CD1c-positive myeloid dendritic cell (primary cell): Measurements from ENCODE around the gene SUV39H2.
"Not testable (repeated sequence)": the region's sequence is repeated elsewhere in the genome, so short reads cannot be mapped to it uniquely, and the experiment has no call there.

ENCODE experiments used
- DNase-seq: peaks from one replicate; pipeline ENCODE4 v3.0.0-alpha.2; 2016; ENCODE audit errors: extremely low spot score

Gene SUV39H2, protein sequence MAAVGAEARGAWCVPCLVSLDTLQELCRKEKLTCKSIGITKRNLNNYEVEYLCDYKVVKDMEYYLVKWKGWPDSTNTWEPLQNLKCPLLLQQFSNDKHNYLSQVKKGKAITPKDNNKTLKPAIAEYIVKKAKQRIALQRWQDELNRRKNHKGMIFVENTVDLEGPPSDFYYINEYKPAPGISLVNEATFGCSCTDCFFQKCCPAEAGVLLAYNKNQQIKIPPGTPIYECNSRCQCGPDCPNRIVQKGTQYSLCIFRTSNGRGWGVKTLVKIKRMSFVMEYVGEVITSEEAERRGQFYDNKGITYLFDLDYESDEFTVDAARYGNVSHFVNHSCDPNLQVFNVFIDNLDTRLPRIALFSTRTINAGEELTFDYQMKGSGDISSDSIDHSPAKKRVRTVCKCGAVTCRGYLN

DNA sequence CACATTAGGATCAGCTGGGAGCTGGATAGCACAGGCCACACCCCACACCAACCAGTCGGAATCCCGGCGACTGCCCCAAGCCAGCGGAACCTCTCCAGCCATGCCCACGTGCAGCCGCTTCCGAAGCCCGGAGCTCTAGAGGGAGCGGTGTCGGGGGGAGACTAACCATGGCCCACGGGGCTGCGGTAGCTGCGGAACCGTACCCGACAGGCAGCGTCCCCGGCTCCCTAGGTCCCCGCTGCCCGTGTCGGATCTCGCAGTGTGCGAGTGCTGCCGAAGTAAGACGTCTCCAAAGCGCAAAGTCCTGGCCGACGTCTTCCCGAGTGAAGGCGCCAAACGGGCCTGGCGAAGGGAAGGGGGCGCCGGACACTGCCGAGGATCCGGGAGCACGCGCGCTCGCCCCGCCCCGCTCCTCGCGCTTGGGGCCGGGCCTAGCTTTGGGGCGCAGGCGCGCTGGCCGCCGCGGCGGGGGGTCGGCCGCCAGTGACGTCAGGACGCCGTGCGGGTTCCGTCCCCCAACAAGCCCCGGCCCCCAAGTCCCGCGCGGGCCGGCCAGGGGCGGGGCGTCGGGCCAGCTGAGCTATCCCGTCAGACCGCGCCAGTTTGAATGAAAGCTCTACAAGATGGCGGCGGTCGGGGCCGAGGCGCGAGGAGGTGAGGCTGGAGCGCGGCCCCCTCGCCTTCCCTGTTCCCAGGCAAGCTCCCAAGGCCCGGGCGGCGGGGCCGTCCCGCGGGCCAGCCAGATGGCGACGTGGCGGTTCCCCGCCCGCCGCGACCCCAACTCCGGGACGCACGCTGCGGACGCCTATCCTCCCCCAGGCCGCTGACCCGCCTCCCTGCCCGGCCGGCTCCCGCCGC lies at the start of gene SUV39H2:
Gene SUV39H2 (plus strand): TSS at position 601 of the 858 bp plus-strand sequence. CDS start 23 bp downstream, at position 624.
- DNase-seq: peak; percentile 98

DNA sequence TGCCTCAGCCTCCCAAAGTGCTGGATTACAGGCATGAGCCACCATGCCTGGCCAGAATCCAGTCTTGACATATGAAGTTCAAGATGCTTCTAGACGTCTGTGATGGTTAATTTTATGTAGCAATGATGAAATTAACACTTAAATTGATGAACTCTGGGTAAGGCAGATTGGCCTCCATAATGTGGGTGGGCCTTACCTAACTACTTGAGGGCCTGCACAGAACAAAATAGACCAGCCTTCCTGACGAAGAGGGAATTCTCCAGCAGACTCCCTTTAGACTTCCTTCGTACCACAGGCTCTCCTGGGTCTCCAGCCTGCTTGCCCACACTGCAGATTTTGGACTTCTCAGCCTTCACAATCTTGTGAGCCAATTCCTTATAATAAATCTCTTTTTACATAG lies 45.6 kb upstream of the SUV39H2 start:
- no peak for DNase-seq

DNA sequence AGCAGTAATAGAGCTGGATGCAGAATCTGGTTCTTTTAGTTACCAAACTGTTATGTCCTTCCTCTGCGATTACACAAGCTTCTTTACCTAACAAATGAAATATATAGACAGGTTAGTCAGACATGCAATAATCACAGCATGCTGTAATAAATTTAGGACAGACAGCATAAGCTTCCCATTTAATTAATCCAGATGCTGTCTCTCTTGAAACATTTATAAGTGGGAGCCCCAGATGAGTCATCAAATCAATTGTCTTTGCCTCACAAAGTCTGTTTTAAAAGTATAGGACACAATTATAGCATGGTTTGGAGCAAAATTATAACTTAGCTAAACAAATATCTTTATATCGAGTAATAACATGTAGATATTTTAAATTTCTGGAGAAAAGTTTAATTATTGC lies 42.5 kb upstream of the SUV39H2 start:
- DNase-seq: no peak

DNA sequence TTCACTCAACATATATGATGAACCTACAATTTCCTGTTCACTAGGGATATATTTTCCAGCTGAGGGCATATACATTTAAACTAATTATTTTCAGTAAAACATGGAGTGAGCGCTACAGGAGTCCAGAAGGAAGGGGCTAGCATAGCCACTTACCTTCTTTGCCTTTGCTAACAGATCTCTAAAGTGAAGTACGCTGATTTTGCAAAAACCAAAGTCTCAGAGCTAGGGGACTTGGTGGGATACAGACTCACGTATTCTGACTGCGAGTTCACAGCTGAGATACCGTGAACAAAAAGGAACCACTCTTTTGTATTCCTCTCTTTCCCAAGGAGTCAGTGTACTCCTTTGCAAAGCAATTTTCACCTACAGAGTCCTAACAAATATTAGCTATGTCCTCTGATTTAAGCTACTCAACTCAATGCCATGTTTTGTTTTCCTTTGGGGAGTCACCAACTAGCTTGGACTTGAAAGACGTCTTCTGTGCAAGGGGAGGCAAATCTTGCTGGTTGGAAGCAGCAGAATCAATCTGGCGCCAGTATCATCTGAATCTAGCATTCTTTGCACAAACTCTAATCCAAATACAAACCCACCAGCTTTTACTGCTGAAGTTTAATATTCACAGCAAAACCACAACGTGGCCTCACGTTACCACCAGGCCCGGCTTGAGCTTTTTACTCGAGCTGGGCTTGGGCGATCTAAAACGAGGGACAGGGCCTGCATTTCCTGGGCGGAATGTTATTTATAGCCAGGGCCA lies 41.5 kb upstream of the SUV39H2 start:
- no peak for DNase-seq

DNA sequence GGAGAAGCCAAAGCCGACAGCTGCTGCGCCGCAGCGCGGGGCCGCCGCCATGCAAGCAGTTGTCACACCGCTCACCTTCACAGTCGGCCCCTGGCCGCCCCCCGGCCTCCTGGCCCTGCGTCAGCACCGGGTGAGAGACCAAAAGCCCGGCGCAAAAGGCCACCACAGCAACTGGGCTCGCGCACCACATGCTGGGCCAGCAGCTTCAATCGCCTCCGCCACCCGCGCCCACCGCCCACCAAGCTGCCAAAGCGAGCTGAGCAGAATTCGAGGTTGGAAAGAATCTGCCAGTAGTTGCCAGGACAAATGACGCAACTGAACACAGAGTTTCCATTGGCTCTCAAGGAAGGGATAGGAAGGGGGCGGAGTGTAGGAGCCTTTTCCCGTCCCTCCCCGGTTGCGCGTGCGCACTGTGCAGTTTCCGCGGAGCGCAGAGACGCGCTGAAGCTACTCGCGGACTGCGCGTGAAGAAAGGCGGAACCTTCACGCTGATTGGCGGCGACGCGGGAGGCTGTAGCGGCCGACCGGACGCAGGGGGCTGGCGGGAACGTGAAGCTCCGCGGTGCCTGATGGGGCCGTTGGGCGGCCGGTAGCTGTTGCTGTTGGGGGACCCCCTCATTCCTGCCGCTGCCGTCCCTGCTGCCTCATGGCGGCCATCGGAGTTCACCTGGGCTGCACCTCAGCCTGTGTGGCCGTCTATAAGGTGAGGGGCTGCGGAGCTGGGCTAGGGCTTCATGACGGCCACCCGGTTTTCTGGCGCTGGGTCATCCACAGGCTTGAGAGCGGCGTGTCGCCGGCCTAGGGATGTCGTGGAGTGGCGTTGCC lies 40.7 kb upstream of the SUV39H2 start, which contains the start of the genes CDNF, HSPA14 and MSANTD7:
Gene CDNF (minus strand): TSS at position 281 of the 825 bp plus-strand sequence. CDS start 91 bp downstream, at position 190.
Gene HSPA14 (plus strand): TSS at position 550 of the 825 bp plus-strand sequence. CDS start 97 bp downstream, at position 647.
Gene MSANTD7 (plus strand): TSS at position 550 of the 825 bp plus-strand sequence. CDS start 3,979 bp downstream, outside the sequence.
- DNase-seq: peak; percentile 100

DNA sequence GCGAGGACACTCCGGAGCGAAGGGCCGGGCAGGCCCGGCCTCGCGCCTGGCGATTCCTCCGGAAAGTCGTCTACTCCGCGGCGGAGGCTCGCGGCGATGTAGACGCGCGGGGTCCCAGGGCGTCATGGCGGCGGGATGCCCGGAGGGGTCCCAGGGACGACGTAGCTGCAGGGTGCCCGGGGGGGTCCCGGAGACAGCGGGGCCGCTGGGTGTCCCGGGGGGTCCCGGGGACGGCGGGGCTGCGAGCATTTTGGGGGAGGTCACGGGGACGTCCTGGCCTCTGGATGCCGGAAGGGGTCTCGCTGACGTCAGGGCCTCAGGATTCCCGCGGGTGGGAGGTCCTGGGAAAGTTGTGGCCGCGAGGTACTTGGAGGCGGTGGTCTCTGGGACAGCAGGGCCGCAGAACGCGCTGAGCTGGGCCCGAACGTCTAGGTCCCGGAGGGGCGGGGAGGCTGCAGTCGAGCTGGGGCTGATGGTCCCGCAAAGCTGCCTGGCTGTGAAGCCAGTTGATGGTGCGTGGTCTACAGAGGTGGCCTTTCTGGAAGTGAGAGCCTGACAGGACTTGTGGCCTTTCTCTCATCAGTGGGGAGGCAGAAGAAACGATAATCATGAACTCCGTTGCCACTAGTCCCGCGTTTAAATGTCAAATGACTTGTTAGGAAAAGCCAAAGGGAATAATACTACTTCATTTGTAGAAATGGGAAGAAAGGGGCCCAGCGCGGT lies 39.9 kb upstream of the SUV39H2 start:
- DNase-seq: no peak

DNA sequence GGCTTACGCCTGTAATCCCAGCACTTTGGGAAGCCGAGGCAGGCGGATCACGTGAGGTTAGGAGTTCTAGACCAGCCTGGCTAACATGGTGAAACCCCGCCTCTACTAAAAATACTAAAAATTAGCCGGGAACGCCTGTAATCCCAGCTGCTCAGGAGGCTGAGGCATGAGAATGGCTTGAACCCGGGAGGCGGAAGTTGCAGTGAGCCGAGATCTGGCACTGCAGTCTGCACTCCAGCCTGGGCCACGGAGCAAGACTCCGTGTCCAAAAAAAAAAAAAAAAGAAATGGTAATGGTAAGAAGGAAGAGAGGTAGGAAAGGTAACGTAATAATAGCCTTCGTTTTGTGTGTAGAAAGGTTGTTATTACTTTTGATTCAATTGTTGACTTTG lies 39.4 kb upstream of the SUV39H2 start:
- DNase-seq: peak; percentile 12

DNA sequence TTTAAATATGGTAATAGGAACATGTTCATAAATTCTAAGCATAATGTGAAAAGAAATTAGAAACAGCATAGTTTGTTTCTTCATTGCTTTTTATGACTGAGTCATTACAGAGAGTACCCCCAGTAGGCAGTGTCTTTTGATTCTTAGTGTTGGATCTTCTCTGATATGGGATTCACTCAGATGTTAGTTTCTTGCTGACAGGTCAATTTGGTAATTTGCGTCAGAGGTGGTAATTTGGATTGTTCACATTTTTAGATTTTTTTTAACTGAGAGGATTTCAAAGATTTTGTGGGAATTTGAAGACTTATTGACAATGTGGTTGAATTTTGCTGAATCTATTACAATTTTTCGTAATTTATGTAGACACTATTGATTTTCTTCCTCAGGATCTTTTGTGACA lies 38.5 kb upstream of the SUV39H2 start:
- DNase-seq: no peak

DNA sequence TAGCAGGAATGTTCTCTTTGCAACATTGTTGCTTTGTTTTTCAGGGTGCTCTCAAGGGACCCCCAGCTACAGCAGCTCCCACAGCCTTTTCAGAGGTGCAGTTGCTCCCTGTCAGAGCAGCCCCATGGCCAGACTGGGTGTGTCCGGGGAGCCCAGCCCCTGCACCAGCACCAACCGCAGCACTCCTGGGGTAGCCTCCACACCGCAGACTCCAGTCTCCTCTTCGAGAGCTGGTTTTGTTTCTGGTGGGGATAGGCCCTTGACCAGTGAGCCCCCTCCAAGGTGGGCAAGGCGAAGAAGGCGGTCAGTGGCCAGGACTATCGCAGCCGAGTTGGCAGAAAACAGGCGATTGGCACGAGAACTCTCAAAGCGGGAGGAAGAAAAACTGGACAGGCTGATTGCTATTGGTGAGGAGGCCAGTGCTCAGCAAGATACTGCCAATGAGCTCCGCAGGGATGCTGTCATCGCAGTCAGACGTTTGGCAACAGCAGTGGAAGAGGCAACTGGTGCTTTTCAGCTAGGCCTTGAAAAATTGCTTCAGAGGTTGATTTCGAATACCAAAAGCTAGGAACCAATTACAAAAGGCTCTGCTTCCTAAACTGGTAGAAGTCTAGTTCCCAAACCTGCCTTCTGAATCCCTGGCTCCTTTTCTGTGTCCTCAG lies 35.2 kb upstream of the SUV39H2 start:
- DNase-seq: no peak

DNA sequence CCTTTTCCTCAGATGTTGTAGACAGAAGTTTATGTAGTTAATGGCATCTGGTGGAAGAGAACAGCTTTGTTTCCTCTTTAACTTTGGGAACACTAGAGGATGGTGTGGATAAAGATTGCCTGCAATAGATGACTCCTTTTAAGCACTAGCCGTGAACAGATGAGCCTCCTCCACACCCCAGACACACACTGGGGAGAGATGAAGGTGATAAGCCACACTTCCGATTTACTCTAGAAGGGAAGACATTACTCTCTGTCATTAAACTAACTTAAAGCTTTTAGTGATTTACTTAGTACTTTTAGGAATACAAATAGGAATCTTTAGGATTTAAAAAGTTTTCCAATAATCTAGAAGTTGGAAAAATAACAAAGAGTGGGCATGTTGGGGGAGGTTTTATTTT lies 33.7 kb upstream of the SUV39H2 start:
- no peak for DNase-seq

DNA sequence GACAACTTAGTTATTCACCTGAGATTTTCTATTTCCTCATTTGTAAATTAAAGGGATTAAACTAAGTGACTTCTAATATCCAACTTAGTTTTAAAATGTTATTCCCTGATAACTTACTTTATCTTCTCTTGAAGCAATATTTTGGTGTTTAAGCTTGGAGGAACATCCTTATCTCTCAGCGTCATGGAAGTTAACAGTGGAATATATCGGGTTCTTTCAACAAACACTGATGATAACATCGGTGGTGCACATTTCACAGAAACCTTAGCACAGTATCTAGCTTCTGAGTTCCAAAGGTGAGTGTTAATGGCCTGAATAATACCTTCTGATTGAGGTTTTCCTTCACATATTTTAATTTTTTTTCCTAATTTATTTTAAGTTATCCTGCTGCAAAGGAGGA lies 26.4 kb upstream of the SUV39H2 start:
- no peak for DNase-seq

DNA sequence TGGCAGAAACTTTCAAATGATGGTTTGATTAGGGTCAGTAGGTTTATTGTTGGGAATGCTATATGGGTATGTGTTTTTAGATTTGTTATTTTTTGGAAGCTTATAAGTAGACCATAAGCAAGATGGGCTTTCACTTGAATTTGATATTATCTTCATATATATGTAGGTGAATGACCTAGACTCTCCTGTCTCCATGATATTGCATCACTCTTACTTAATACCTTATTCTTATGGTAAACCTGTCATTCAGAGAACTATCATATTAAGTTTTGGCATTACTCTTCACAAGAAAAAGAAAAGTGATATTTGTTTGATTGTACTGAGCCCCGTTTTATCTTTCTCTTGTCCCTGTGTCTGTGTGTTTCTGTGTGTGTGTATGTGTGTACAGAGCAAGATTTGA lies 23.2 kb upstream of the SUV39H2 start:
- DNase-seq: no peak

DNA sequence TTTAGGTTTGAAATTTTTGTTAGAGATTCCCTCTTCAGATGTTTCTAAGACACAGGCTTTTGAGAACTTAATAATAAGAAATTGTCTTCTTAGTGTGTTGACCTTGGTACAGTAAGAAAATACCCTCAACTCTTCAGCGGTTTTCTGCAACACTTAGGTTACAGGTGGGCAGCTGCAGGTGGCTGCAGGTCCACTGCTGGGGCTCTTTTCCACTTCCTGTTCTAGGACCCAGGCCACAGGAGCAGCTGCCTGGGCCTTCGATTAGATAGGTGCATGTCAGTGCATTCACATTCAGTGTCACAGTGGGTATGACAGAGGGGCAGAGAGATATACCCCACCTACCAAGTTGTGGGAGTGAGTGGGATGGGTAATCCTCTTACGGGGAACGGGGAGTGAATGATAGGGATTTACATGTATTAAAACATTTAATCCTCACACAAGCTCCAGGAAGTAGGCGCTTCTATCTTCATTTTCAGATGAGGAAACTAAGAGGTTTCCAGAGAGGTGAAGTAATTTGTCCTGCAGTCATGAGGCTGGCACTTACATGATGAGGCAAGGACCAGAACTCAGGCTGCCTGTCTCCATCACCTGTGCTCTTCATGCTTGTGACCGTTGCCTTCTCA lies 20.2 kb upstream of the SUV39H2 start:
- no peak for DNase-seq

DNA sequence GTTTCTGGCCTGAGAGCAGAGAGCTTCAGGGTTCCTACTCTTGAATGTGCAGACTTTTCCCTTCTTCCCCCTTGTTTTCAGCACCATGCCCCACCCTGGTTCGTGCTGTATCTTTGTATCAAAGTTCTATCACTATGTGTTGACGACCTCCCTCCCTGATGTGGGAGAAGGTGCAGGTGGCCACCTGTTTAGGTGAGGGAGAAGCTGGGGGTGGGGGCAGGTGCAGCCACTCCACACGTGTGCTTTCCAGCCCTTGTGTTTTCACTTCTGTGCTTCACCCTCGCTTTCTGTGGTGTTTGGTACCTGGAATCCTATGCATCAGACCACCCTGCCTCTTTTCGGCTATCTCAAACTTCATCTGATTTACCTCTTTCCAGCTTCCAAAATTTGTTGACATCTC lies 19.6 kb upstream of the SUV39H2 start:
- no peak for DNase-seq

DNA sequence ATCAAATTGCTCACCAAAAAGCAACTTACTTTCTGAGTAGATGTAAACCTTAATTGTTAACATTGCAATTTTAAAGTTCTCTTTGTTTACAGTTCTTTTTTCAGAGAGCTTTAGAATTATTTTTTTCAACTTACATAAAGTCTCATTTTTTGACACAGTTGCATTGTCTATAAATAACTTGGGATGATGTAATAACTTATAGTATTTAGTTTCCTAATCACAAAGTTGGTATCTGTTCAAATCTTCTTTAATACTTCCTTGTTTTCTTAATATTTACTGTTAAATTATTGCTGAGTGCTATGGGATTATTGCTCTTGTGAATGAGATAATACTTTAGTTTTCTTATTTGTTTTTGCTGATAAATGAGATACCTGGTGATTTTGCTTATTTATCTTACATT lies 18.9 kb upstream of the SUV39H2 start:
- no peak for DNase-seq

DNA sequence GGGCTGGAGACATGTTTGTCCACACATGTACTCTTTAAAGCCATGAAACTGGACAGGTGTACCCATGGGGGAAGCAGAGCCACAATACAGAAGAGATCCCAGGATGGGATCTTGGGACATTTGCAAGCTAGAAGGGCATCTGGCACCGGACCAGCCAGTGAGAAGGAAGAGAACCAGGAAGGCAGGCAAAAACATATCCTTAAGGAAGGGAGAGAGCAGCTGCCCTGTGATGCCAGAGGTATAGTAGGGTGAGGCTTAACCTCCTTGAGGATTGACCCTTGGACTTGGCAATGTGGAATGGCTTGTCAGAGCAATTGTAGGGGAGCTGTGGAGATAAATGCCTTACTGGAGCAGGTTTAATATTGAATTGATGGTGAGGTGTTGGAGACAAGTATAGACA lies 17.9 kb upstream of the SUV39H2 start:
- DNase-seq: no peak

DNA sequence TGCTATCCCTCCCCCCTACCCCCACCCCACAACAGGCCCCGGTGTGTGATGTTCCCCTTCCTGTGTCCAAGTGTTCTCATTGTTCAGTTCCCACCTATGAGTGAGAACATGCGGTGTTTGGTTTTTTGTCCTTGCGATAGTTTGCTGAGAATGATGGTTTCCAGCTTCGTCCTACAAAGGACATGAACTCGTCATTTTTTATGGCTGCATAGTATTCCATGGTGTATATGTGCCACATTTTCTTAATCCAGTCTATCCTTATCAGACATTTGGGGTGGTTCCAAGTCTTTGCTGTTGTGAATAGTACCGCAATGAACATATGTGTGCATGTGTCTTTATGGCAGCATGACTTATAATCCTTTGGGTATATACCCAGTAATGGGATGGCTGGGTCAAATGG lies 14.2 kb upstream of the SUV39H2 start:
- DNase-seq: not testable (repeated sequence)

DNA sequence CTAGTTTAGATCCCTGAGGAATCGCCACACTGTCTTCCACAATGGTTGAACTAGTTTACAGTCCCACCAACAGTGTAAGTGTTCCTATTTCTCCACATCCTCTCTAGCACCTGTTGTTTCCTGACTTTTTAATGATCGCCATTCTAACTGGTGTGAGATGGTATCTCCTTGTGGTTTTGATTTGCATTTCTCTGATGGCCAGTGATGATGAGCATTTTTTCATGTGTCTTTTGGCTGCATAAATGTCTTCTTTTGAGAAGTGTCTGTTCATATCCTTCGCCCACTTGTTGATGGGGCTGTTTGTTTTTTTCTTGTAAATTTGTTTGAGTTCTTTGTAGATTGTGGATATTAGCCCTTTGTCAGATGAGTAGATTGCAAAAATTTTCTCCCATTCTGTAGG lies 13.8 kb upstream of the SUV39H2 start:
- DNase-seq: not testable (repeated sequence)

DNA sequence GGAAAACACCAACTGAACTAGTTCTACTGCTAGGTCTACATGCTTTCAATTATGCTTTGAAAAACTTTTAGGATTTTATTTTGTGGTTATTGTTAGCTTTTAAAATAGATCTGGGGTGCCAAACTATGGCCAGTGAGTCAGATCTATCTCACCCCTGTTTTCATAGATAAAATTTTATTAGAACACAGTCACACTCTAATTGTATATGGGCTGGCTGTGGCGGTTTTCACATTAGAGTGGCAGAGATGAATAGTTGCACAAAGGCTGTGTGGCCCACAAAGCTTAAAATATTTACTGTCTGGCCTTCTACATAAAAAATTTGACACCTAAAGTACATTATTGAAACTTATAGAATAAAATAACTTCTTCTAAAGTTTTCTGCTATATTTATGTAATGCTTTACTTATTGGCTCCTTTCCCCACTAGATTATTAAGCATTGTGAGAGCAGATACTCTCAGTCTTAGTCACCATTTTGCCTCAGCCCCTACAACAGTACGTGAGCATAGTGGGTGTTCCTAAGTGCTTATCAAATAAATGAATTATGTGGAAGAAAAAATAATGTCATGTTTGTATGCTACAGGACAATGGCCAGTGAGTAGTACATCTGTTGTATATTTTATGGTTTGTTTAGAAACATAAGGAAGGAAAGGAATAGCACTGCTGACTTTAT lies 5.4 kb upstream of the SUV39H2 start:
- no peak for DNase-seq
